ENCODE measurements around the gene RUVBL1. TPM values are rescaled to one million over a fixed set of nuclear protein-coding genes. Genes with fewer than 3 reads are reported as not detected.

Gene RUVBL1
- total RNA-seq, 4 donors from 2014 or later: 9.7 to 38.4 (median 16.6) TPM

GRCh38 chr3:128056258-128056657 lies 67.4 kb downstream of the RUVBL1 start:
- TF ChIP-seq CTCF (IDR thresholded peaks at IDR 0.05) (no peak), POLR2A (IDR thresholded peaks at IDR 0.05) (no peak)
- Histone ChIP-seq H3K9me3 (no peaks in the 10 kb centered on the region), H3K27ac (no peak overlapping the region), H3K4me3 (no peak overlapping the region), H3K27me3 (no peaks in the 10 kb centered on the region), H3K36me3 (no peaks in the 10 kb centered on the region), H3K4me1 (peaks cover 10 to 13% of the 10 kb centered on the region in 2 donors)
- no peak for DNase-seq
- intact Hi-C loops (cut with DNase I; ENCODE audit: low total_unique reads): no loop called here

GRCh38 chr3:128054367-128054766 lies 69.2 kb downstream of the RUVBL1 start:
- Histone ChIP-seq H3K36me3 (no peaks in the 10 kb centered on the region), H3K4me1 (peaks cover 10 to 15% of the 10 kb centered on the region in 2 donors), H3K27me3 (no peaks in the 10 kb centered on the region), H3K9me3 (no peaks in the 10 kb centered on the region), H3K27ac (no peak overlapping the region), H3K4me3 (no peak overlapping the region)
- intact Hi-C loops (cut with DNase I; ENCODE audit: low total_unique reads): no loop called here
- DNase-seq: no peak
- TF ChIP-seq POLR2A (IDR thresholded peaks at IDR 0.05) (no peak), CTCF (IDR thresholded peaks at IDR 0.05) (no peak)

- Histone ChIP-seq H3K36me3 (no peaks in the 10 kb centered on the region), H3K27me3 (no peaks in the 10 kb centered on the region), H3K9me3 (no peaks in the 10 kb centered on the region), H3K27ac (peak overlapping the region in 1 of 2 donors; percentile 66), H3K4me1 (peaks cover 10 to 15% of the 10 kb centered on the region in 2 donors), H3K4me3 (peak overlapping the region; percentile 67 to 83)
- no peak for DNase-seq
- TF ChIP-seq POLR2A (IDR thresholded peaks at IDR 0.05): no peak
- no peak for TF ChIP-seq CTCF (IDR thresholded peaks at IDR 0.05)
- intact Hi-C loops (cut with DNase I; ENCODE audit: low total_unique reads): no loop called here
Measured at GRCh38 chr3:128053614-128054013, 70.0 kb downstream of the RUVBL1 start.

- TF ChIP-seq CTCF (IDR thresholded peaks at IDR 0.05): no peak
- no peak for TF ChIP-seq POLR2A (IDR thresholded peaks at IDR 0.05)
- Histone ChIP-seq H3K4me1 (peaks cover 10 to 15% of the 10 kb centered on the region in 2 donors), H3K27me3 (no peaks in the 10 kb centered on the region), H3K36me3 (no peaks in the 10 kb centered on the region), H3K9me3 (no peaks in the 10 kb centered on the region), H3K4me3 (peak overlapping the region; percentile 67 to 83), H3K27ac (peak overlapping the region; percentile 66 to 90)
- DNase-seq: no peak
- intact Hi-C loops (cut with DNase I; ENCODE audit: low total_unique reads): no loop called here
Measured at GRCh38 chr3:128052595-128053351, 70.8 kb downstream of the RUVBL1 start.

GRCh38 chr3:128051837-128052594 lies 71.6 kb downstream of the RUVBL1 start, which contains the start of gene SEC61A1:
SEC61A1 (plus strand) TSS chr3:128052437; CDS start chr3:128052553, 116 bp downstream.
- TF ChIP-seq CTCF (IDR thresholded peaks at IDR 0.05) (peak in 1 of 4 experiments; percentile 39), POLR2A (IDR thresholded peaks at IDR 0.05) (peak; percentile 55 to 82)
- H3K9me3 ChIP-seq: no peaks in the 10 kb centered on the region
- peak within 1 kb of the TSS; percentile 90 to 91 for H3K27ac ChIP-seq
- H3K36me3 ChIP-seq: no peaks in the 10 kb centered on the region
- H3K27me3 ChIP-seq: no peaks in the 10 kb centered on the region
- H3K4me3 ChIP-seq: peak within 1 kb of the TSS; percentile 83 to 91
- H3K4me1 ChIP-seq: peaks cover 10 to 15% of the 10 kb centered on the region in 2 donors
- intact Hi-C loops (cut with DNase I; ENCODE audit: low total_unique reads): no loop called here
- DNase-seq: peak; percentile 92 to 96

All from uterus (tissue), 4 donors.